Prostate gland (tissue), 2 donors: ENCODE results near the gene PRKAR1B.

Source experiments
- POLR2A ChIP-seq: fragments of 450-650 bp; IDR thresholded peaks from one replicate; pipeline ENCODE4 v1.6.1; 2016; ENCODE audit warnings: antibody characterized with exemption, mild to moderate bottlenecking
- POLR2AphosphoS5 ChIP-seq: sonication (generic); formaldehyde crosslinking; IDR thresholded peaks from one replicate; pipeline ENCODE4 v1.6.1; 2017; ENCODE audit warnings: antibody characterized with exemption
- TF ChIP-seq, protein P1 (sequence below), 4 experiments: fragments of 200-600 bp in 2 of 4; fragments of 450-650 bp in 2 of 4; sonication (generic) in 2 of 4; IDR thresholded peaks; 1 replicate in 3 of 4; 2 replicates in 1 of 4; pipeline ENCODE4 v1.5.1; 2016 to 2019; ENCODE audit warnings: antibody characterized with exemption in 4 of 4, mild to moderate bottlenecking in 2 of 4, moderate library complexity in 2 of 4

- TF ChIP-seq, protein P1, sequence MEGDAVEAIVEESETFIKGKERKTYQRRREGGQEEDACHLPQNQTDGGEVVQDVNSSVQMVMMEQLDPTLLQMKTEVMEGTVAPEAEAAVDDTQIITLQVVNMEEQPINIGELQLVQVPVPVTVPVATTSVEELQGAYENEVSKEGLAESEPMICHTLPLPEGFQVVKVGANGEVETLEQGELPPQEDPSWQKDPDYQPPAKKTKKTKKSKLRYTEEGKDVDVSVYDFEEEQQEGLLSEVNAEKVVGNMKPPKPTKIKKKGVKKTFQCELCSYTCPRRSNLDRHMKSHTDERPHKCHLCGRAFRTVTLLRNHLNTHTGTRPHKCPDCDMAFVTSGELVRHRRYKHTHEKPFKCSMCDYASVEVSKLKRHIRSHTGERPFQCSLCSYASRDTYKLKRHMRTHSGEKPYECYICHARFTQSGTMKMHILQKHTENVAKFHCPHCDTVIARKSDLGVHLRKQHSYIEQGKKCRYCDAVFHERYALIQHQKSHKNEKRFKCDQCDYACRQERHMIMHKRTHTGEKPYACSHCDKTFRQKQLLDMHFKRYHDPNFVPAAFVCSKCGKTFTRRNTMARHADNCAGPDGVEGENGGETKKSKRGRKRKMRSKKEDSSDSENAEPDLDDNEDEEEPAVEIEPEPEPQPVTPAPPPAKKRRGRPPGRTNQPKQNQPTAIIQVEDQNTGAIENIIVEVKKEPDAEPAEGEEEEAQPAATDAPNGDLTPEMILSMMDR (IDR thresholded peaks at IDR 0.05) = no peak
- TF ChIP-seq POLR2A = no peak
- TF ChIP-seq POLR2AphosphoS5 = no peak
Measured at GRCh38 chr7:623464-623863, 103.6 kb downstream of the PRKAR1B start.
